ENCODE results near the gene EIF4EBP2.
A peak's percentile ranks its signal among the peaks of the same experiment; 100 is the strongest.

EIF4EBP2 gene

DNA sequence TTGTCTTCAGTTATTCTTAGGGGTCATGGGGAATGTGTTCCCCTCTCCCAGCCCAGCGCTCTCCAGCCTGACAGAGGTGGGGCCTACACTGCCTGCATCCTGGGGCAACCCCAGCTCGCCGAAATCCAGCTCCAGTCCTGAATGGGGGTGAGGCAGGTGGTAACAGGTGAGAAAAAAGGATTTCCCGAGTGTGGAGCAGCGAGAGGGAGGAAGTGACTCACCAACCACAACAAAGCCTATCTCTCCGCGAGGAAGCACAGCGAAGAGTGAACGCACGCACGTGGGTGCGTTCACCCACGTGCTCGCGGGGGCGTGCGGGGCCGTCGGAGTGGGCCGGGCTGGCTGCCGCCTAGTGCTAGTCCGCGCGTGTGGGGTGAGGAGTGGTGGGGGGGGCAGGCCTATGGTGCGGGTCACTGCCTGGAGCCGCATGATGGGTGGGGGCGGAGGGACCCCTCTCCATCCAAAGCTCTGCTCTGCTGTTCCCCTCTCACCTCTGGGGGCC lies 73.8 kb downstream of the EIF4EBP2 start:
- peak; percentile 56 for ATAC-seq (ENCODE audit: low read depth)
- no peak overlapping the region for H3K27ac ChIP-seq (ENCODE audit: poor library complexity, severe bottlenecking)

More for the DNA sequence above, 73.8 kb downstream of the EIF4EBP2 start:
- no peaks in the 10 kb centered on the region for H3K36me3 ChIP-seq (ENCODE audit: low read depth)
- no peaks in the 10 kb centered on the region for H3K9me3 ChIP-seq (ENCODE audit: severe bottlenecking)
- no peak for DNase-seq (ENCODE audit: low spot score)
- TF ChIP-seq, protein P1, sequence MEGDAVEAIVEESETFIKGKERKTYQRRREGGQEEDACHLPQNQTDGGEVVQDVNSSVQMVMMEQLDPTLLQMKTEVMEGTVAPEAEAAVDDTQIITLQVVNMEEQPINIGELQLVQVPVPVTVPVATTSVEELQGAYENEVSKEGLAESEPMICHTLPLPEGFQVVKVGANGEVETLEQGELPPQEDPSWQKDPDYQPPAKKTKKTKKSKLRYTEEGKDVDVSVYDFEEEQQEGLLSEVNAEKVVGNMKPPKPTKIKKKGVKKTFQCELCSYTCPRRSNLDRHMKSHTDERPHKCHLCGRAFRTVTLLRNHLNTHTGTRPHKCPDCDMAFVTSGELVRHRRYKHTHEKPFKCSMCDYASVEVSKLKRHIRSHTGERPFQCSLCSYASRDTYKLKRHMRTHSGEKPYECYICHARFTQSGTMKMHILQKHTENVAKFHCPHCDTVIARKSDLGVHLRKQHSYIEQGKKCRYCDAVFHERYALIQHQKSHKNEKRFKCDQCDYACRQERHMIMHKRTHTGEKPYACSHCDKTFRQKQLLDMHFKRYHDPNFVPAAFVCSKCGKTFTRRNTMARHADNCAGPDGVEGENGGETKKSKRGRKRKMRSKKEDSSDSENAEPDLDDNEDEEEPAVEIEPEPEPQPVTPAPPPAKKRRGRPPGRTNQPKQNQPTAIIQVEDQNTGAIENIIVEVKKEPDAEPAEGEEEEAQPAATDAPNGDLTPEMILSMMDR (IDR thresholded peaks at IDR 0.05; ENCODE audit: poor library complexity, severe bottlenecking) = no peak
- peak overlapping the region; percentile 19 for H3K4me3 ChIP-seq (ENCODE audit: severe bottlenecking)
- peaks cover 41% of the 10 kb centered on the region for H3K27me3 ChIP-seq (ENCODE audit: insufficient read depth, poor library complexity, severe bottlenecking)
- H3K4me1 ChIP-seq (ENCODE audit: insufficient read depth, poor library complexity, severe bottlenecking) = peaks cover 14% of the 10 kb centered on the region

Measured in RWPE2 (cell line).